GM12801 (cell line): ENCODE measurements around the gene PIN1.

Source experiments
- TF ChIP-seq, protein P1 (sequence below): IDR thresholded peaks from one replicate; pipeline ENCODE4 v1.5.1; 2011; ENCODE audit warnings: control low read depth; ENCODE audit not compliant: insufficient read length; ENCODE audit errors: extremely low read depth

Gene PIN1

GRCh38 chr19:9863759-9864158, 28.6 kb downstream of the PIN1 start:
- TF ChIP-seq, protein P1, sequence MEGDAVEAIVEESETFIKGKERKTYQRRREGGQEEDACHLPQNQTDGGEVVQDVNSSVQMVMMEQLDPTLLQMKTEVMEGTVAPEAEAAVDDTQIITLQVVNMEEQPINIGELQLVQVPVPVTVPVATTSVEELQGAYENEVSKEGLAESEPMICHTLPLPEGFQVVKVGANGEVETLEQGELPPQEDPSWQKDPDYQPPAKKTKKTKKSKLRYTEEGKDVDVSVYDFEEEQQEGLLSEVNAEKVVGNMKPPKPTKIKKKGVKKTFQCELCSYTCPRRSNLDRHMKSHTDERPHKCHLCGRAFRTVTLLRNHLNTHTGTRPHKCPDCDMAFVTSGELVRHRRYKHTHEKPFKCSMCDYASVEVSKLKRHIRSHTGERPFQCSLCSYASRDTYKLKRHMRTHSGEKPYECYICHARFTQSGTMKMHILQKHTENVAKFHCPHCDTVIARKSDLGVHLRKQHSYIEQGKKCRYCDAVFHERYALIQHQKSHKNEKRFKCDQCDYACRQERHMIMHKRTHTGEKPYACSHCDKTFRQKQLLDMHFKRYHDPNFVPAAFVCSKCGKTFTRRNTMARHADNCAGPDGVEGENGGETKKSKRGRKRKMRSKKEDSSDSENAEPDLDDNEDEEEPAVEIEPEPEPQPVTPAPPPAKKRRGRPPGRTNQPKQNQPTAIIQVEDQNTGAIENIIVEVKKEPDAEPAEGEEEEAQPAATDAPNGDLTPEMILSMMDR = no peak

- TF ChIP-seq, protein P1 = no peak
Observed at GRCh38 chr19:9865732-9866501, 30.8 kb downstream of the PIN1 start.

GRCh38 chr19:9868983-9869617, 34.0 kb downstream of the PIN1 start:
- TF ChIP-seq, protein P1 = no peak

DNA sequence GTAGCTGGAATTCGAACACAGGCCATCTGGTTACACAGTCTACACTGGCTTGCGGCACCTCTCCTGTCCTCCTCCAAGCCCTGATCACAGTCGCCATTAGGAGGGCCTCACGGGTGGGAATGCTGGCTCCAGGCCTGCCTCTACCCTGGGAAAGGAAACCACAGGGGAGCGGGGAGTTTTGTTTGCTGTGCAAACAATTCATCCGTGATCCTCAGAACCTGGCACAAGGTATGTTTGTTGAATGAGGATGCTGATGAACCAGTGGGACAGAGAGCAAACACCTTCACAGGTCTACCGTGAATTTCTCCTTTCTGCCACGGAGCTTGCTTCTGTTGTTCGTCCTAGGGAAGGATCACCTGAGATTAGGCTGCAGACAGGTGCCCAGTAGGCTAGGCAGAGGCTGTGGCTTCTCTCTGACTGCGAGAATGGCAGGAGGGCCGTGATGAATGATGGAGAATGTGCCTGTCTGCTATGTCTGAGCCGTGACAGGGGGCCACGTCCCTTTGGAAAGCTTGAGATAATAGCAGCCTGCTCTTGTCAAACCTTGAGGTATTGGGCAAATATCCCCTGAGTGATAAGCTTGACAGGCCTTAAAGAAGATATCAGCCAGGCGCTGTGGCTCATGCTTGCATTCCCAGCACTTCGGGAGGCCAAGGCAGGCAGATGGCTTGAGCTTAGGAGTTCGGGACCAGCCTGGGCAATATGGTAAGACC, 36.7 kb downstream of the PIN1 start:
- TF ChIP-seq, protein P1 = no peak

DNA sequence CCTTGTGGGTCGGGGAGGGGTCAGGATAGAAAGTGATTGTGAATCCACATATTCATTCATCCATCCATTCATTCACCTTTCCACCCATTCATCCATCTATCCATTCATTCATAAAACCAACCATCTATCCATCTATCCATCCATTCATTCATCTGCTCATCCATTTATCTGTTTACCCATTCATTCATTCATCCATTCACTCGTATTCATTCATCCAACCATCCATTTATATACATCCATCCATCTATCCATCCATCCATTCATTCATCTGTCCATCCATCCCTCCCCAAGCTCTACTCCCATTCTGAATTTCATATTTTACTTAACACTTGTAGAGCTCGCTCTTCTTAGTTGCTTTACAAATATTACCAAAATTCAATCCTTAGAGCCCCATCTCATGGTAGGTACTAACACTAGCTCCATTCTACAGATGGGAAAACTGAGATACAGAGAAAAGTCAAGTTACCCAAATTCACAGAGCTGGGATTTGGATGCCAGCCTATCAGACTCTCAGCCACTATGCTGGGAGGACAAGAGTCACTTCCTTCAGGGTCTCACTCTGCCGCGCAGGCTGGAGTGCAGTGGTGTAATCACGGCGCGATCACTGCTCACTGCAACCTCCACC, 37.6 kb downstream of the PIN1 start:
- TF ChIP-seq, protein P1 = no peak

- TF ChIP-seq, protein P1 = no peak
Observed at GRCh38 chr19:9875031-9875627, 40.0 kb downstream of the PIN1 start.

- TF ChIP-seq, protein P1 = no peak
Observed at GRCh38 chr19:9875796-9876195, 40.7 kb downstream of the PIN1 start.
